ENCODE results near the gene RBM17.
A peak's percentile ranks its signal among the peaks of the same experiment; 100 is the strongest.
"Not testable (repeated sequence)": the region's sequence is repeated elsewhere in the genome, so short reads cannot be mapped to it uniquely, and the experiment has no call there.

Gene RBM17

GRCh38 chr10:6088721-6089333, at the start of gene RBM17:
Gene RBM17, plus strand, starts transcription at chr10:6089034. Its CDS starts 8,032 bp downstream, at chr10:6097066.
- no peak for FAIRE-seq

DNA sequence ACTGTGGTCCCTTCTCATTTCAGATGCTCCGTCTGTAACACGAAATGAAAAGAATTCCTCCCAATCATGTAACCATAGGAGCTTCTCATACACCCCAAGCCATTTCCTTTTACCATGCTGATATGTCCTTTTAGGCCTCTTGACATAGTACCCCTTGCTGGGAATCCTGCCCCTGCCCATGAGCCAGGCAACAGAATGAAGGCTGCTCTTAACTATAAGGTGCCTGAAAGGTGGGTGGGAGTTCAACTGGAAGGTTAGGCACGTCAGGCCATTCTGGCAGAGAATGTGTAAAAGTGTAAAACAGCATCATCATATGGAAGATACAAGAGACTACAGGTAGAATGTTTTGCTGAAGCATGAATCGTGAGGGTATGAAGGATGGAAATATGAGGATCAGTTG, 49.1 kb upstream of the RBM17 start:
- FAIRE-seq = no peak

GRCh38 chr10:6040205-6040604, 48.6 kb upstream of the RBM17 start:
- no peak for FAIRE-seq

- not testable (repeated sequence) for FAIRE-seq
These were observed 45.5 kb upstream of the RBM17 start for GRCh38 chr10:6043377-6043776.

DNA sequence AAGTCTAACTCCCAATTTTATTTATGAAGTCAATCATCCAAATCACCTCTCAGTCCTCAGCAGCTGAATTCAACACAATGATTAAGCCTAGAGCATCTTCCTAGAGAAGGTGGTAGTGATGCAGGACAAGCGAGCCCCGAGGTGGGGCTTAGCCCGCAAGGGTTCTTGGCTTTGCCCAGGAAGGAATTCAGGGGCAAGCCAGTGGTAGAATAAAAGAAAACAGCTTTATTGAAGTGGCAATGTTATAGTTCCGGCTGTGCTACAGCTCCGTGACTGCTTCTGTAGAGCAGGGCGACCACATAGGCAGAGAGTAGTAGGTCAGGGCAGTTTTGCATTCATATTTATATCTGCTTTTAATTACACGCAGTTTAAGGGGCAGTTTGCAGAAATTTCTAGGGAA, 44.8 kb upstream of the RBM17 start:
- no peak for FAIRE-seq

GRCh38 chr10:6044751-6045313, 44.0 kb upstream of the RBM17 start:
- no peak for FAIRE-seq

DNA sequence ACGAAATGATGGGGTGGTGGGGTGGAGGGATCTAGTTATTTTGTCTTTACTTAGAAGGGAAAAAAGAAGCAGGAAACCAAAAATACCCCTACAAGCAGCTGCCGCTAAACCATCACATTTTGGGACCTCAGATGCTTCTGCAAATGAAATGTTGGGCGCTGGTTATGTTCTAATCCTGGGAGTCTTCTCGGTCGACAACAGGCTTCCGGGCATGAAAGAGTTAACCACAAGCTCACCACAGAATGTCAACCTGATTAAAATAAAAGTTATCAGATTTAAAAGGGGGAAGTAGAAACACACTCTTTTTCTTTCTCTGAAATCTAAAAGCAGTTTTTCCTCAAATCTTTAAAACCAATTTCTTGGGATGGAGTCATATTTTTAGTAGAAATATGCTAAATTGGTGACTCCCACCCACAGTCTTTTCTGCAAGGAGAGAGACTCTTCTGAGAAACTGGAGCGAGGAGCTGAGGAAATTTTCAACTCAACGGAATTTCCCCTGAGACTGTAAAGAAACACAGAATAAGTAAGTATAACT, 43.5 kb upstream of the RBM17 start:
- no peak for FAIRE-seq

- FAIRE-seq = no peak
These were observed 42.7 kb upstream of the RBM17 start for GRCh38 chr10:6045878-6046772.

- no peak for FAIRE-seq
These were observed 41.8 kb upstream of the RBM17 start for GRCh38 chr10:6046773-6047611.

DNA sequence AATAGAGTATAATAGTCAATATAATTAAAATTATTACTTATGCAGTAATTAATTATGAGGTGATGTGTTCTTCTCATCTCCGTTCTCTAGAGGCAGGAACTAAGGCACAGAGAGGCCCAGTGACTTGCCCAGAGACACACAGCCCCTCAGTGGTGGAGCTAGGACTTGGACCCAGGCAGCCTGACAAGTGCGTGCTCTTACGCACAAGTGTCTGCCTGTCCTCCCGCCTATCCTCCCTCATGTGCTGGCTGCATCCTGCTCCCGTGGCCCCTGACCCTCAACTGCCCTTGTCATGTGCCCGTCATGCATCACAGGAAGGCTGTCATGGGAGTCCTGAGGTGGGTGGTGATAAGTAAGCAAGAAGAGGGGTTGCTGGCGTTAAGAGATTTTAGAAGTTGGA, 41.0 kb upstream of the RBM17 start:
- no peak for FAIRE-seq

DNA sequence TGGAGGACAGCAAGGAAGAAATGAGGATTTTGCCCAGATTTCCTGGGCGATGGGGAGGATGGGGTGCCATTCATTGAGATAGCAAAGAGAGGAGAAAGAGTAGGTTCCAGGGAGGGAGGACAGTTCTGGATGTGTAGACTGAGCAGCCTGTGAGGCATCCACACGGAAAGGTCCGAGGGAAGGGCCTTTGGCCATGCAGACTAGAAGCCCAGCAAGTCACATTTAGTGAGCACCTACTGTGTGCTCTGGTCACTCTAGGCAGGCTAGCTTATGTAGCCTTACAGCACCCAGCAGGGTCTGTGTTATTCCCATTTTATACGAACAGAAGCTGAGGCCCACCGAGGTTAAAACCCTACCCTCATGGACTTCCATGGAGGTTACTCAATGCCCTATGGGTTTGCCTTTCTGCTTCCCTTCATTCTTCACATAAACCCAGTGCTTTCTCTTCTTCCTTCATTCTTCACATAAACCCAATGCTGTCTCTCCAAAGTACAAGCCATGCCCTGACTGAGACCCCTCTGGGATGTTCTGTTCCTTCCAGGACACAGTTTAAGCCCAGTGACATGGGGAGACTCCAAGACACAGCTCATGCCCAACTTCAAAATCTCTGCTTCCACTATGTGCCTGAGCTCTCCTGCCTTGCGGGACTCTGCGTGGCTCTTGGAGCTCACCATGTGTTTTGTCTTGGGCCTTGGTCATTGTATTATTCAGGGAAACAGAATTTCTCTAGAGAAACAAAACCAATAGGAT, 40.4 kb upstream of the RBM17 start:
- FAIRE-seq = no peak

- FAIRE-seq = no peak
These were observed 39.8 kb upstream of the RBM17 start for GRCh38 chr10:6049031-6049400.

DNA sequence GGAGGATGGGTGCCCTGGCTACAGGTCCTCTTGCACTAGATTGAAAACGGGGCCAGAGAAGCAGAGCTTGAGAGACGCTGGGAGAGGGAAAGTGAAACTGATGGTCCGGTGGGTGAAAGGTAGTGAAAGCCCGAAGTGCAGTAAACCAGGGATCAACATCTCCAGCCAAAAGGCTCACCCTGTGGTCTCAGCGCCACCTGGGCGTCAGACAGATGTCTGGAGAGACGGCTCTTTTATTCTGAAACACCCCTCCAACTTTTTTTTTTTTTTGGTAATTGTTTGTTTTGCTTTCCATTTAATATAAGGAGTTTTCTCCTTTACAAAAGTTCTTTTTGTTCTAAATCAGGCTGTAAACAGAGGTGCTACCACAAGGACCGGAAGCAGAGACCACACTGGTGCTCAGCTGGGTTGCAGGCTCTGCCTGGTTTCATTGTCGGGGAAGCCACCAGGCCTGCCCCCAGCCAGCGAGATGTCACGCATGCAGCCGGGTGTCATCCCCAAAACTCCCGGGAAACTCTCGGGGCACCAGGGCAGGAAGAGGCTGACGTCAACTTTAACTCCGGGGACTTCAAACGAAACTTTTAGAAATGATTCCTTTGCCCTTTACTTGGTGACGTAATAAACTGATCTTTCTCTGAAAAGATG, 37.9 kb upstream of the RBM17 start:
- FAIRE-seq = peak; percentile 61

- FAIRE-seq = no peak
These were observed 36.3 kb upstream of the RBM17 start for GRCh38 chr10:6052247-6053221.

DNA sequence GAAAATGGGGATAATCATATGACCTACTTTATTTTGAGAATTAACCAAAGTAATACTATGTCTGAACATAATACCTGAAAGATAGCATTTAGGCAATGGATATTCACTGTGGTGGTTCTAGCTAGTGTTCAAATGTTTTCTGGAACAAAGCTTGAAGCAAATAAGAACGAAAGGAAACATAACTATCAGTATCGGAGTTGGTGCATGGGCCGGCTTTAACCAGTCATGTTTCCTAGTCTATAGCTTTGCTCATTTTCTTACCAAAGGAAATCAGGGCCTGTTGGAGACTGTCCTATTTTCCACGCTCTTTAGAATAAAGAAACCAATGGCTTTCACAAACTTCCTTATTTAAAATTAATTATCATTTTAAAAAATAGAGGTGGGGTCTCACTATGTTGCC, 35.5 kb upstream of the RBM17 start:
- no peak for FAIRE-seq

DNA sequence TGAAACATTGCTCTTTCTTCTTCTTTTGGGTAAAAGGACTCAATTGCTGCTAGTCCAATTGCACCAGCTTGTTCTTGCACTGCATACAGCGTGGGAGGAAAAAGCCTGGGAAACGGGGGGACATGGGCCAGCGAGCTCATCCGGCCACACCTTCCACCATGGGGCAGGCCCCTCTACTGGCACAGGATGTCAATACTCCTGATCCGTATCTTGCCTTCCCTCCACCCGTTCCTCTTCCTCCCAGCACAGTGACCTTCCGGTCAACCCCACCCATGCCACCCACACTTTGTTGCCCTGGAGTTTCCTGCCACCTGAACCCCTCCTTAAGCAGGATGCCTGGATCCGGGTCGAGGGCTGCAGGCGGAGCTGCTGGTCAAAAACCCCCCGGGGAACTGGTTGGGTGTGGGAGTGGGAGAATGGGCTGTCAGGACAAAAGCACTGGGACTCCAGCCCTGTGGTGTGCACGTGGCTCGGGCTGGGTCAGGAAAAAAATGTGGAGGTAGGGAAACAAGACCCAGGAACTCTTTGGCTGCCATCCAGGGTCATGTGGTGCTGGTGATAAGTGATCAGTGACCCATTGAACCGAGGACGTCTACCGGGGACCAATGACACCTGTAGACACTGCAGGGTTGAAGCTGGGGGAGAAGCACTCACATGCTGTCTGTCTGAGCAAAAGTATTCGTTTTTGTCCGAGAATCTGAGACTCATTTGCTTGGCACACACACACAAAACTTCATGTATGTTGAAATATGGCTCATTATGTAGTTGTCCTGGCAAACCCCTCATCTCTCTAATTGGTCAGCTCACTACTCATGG, 34.8 kb upstream of the RBM17 start:
- FAIRE-seq = no peak

DNA sequence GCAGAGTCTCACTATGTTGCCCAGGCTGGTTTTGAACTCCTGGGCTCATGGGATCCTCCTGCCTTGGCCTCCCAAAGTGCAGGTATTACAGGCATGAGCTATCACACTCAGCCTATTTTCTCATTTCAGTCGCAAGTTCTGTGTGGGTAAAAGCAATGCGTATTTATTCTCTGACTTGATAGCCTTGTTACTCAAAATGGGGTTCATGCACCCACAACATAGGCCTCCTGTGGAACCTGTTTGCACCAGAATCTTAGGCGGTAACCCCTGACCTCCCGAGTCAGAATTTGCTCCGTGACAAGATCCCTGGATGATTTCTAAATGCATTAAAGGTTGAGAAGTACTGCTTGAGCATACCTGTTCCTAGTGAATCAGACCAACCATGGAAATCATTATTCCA, 34.0 kb upstream of the RBM17 start:
- no peak for FAIRE-seq

DNA sequence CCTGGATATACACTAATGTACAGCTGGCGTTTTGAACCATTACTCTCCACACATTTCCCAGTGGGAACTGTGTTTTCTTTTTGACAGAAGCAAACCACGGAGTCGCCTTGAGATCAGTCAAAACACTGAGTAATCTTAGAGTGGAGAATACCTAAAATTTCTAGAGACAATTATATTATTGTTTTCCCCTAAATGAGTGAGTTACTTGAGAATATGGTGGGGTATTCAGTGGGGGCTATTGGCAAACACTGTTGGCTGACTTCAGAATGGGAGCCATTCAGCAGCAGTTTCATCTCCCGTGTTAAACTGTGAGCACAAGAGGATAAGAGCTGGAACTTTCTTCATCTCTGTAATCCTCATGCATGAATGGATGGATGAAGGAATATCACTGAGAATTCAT, 32.9 kb upstream of the RBM17 start:
- no peak for FAIRE-seq

- FAIRE-seq = no peak
These were observed 32.3 kb upstream of the RBM17 start for GRCh38 chr10:6056411-6057135.
